CD8-positive, alpha-beta memory T cell (primary cell): ENCODE data around the gene CAPN3. TPM values are rescaled to one million over a fixed set of nuclear protein-coding genes. Genes with fewer than 3 reads are reported as not detected.

ENCODE experiments used
- CTCF ChIA-PET: fragments of 350-600 bp; sonication (Branson Sonifier 250); formaldehyde crosslinking; loops from one replicate; lab custom pipeline; 2021; ENCODE audit warnings: antibody characterized with exemption; lab: Charles Lee
- POLR2A ChIA-PET: fragments of 350-600 bp; sonication (Branson Sonifier 250); formaldehyde crosslinking; loops from one replicate; lab custom pipeline; 2021; ENCODE audit warnings: antibody characterized with exemption; lab: Charles Lee
- DNase-seq, 5 donors: peaks; one replicate each; pipeline versions ENCODE4 v3.0.0 to v3.0.0-alpha.2; 2020 to 2022; ENCODE audit warnings: mixed read lengths in 1 of 5
- H3K27ac ChIP-seq: one replicate; pipeline ENCODE4 v1.7.0; 2013; ENCODE audit warnings: low read depth, mild to moderate bottlenecking, low read length, moderate library complexity
- H3K27me3 ChIP-seq: 2 replicates; pipeline ENCODE4 v1.7.0; 2013; ENCODE audit warnings: low read length, mild to moderate bottlenecking; ENCODE audit not compliant: insufficient read depth, poor library complexity, severe bottlenecking
- H3K36me3 ChIP-seq: 2 replicates; pipeline ENCODE4 v1.7.0; 2013; ENCODE audit warnings: mild to moderate bottlenecking, low read length, moderate library complexity; ENCODE audit not compliant: insufficient read depth
- H3K4me1 ChIP-seq: 2 replicates; pipeline ENCODE4 v1.7.0; 2013; ENCODE audit warnings: mild to moderate bottlenecking, low read length, moderate library complexity; ENCODE audit not compliant: insufficient read depth
- H3K4me3 ChIP-seq: 2 replicates; pipeline ENCODE4 v1.7.0; 2013; ENCODE audit warnings: mild to moderate bottlenecking, low read length
- H3K9me3 ChIP-seq: 2 replicates; pipeline ENCODE4 v1.7.0; 2013; ENCODE audit warnings: mild to moderate bottlenecking, low read length
- H3K27ac Mint-ChIP-seq, 8 donors: one replicate each; pipeline ENCODE4 v1.8.0; 2020 to 2021; ENCODE audit warnings: mixed read lengths in 8 of 8, mild to moderate bottlenecking in 6 of 8, inconsistent platforms in 3 of 8, moderate library complexity in 3 of 8
- H3K27me3 Mint-ChIP-seq, 2 donors: one replicate each; pipeline ENCODE4 v1.8.0; 2020 to 2021; ENCODE audit warnings: mixed read lengths in 2 of 2, mild to moderate bottlenecking in 1 of 2, moderate library complexity in 1 of 2
- H3K36me3 Mint-ChIP-seq, 3 donors: one replicate each; pipeline ENCODE4 v1.8.0; 2020 to 2021; ENCODE audit warnings: mixed read lengths in 3 of 3, inconsistent platforms in 1 of 3, mild to moderate bottlenecking in 1 of 3
- H3K4me1 Mint-ChIP-seq, 3 donors: one replicate each; pipeline ENCODE4 v1.8.0; 2020 to 2021; ENCODE audit warnings: mixed read lengths in 3 of 3, inconsistent platforms in 1 of 3, mild to moderate bottlenecking in 1 of 3
- H3K4me3 Mint-ChIP-seq, 7 donors: one replicate each; pipeline ENCODE4 v1.8.0; 2020 to 2021; ENCODE audit warnings: mixed read lengths in 7 of 7, mild to moderate bottlenecking in 6 of 7, moderate library complexity in 4 of 7, inconsistent platforms in 2 of 7
- H3K9me3 Mint-ChIP-seq, 5 donors: one replicate each; pipeline ENCODE4 v1.8.0; 2020 to 2022; ENCODE audit warnings: mixed read lengths in 5 of 5, mild to moderate bottlenecking in 3 of 5, moderate library complexity in 2 of 5, inconsistent platforms in 1 of 5
- polyA plus RNA-seq: library from polyadenylated mRNA; unstranded; fragments of 300-500 nt; fragmentation: Illumina TruSeq; gene quantifications from one replicate; pipeline ENCODE4 v1.2.3, GENCODE V29; 2021
- total RNA-seq, 2 experiments: library from RNA; stranded (reverse); gene quantifications; one replicate each; pipeline ENCODE4 v1.2.3, GENCODE V29; 2021

Gene CAPN3
- total and polyA plus RNA-seq, 3 experiments from 2014 or later, result 1.1 to 4.3 (median 3.3) TPM

DNA sequence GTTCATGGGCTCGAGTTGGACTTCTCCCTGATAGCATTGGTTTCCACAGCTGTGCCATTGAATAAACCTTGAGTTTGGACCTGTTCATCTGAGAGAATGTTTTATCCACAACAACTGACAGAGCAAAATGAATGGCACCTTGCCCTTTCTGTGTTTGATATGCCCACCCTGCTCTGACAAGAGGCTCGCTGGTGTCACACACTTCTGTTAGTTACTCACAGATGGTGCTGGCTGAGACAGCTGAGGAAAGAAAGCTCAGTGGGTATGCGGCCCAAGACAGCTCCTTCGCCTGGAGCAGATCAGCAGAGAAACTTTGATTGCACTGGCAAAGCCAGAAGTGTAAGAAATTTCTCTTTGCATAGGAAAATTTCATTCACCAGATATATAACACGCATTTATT, 2.5 kb upstream of the CAPN3 start:
- Histone ChIP-seq H3K27ac (no peak overlapping the region), H3K27me3 (no peaks in the 10 kb centered on the region), H3K36me3 (peaks cover 4% of the 10 kb centered on the region), H3K9me3 (no peaks in the 10 kb centered on the region), H3K4me1 (no peaks in the 10 kb centered on the region), H3K4me3 (no peak overlapping the region)
- DNase-seq, result no peak
- H3K9me3 Mint-ChIP-seq, result no peaks in the 10 kb centered on the region
- POLR2A ChIA-PET, result no interaction called here
- CTCF ChIA-PET, result no interaction called here
- H3K27ac Mint-ChIP-seq, result no peak overlapping the region
- no peaks in the 10 kb centered on the region for H3K27me3 Mint-ChIP-seq
- H3K4me3 Mint-ChIP-seq, result no peak overlapping the region
- H3K36me3 Mint-ChIP-seq, result peaks cover 12 to 60% (median 16%) of the 10 kb centered on the region in 3 donors
- H3K4me1 Mint-ChIP-seq, result no peaks in the 10 kb centered on the region

GRCh38 chr15:42358141-42358540, 1.2 kb upstream of the CAPN3 start:
- peaks cover 4 to 52% (median 15%) of the 10 kb centered on the region in 3 donors for H3K36me3 Mint-ChIP-seq
- no peaks in the 10 kb centered on the region for H3K9me3 ChIP-seq
- H3K9me3 Mint-ChIP-seq, result no peaks in the 10 kb centered on the region
- DNase-seq, result no peak
- H3K4me1 ChIP-seq, result no peaks in the 10 kb centered on the region
- H3K27ac Mint-ChIP-seq, result no peak overlapping the region
- H3K4me3 ChIP-seq, result no peak overlapping the region
- H3K27ac ChIP-seq, result no peak overlapping the region
- H3K4me3 Mint-ChIP-seq, result no peak overlapping the region
- H3K36me3 ChIP-seq, result peaks cover 4% of the 10 kb centered on the region
- no peaks in the 10 kb centered on the region for H3K27me3 ChIP-seq
- ChIA-PET CTCF (no interaction called here), POLR2A (no interaction called here)
- H3K4me1 Mint-ChIP-seq, result no peaks in the 10 kb centered on the region
- no peaks in the 10 kb centered on the region for H3K27me3 Mint-ChIP-seq

DNA sequence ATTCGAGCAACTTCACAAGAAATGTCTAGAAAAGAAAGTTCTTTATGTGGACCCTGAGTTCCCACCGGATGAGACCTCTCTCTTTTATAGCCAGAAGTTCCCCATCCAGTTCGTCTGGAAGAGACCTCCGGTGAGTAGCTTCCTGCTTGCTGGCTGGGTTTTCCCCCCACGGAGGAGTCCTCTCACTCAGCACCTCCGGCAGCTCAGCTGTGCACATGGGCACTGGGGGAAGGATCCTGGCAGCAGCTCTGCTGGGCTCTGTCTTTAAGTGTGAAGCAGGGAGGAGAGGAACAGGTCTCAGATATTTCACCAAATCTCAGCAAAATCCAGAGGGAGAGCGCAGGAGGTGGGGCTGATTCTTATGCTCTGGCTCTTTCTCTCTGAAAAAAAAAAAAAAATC, 684 bp downstream of the CAPN3 start:
- Histone ChIP-seq H3K27ac (no peak overlapping the region), H3K4me3 (no peak overlapping the region), H3K9me3 (no peaks in the 10 kb centered on the region), H3K27me3 (no peaks in the 10 kb centered on the region), H3K4me1 (no peaks in the 10 kb centered on the region), H3K36me3 (peaks cover under 1% of the 10 kb centered on the region)
- Mint-ChIP-seq H3K4me1 (no peaks in the 10 kb centered on the region), H3K9me3 (no peaks in the 10 kb centered on the region), H3K27me3 (no peaks in the 10 kb centered on the region), H3K36me3 (peaks cover 0 to 35% (median 7%) of the 10 kb centered on the region in 3 donors), H3K4me3 (no peak overlapping the region), H3K27ac (no peak overlapping the region)
- CTCF ChIA-PET, result no interaction called here
- POLR2A ChIA-PET, result no interaction called here
- DNase-seq, result no peak

DNA sequence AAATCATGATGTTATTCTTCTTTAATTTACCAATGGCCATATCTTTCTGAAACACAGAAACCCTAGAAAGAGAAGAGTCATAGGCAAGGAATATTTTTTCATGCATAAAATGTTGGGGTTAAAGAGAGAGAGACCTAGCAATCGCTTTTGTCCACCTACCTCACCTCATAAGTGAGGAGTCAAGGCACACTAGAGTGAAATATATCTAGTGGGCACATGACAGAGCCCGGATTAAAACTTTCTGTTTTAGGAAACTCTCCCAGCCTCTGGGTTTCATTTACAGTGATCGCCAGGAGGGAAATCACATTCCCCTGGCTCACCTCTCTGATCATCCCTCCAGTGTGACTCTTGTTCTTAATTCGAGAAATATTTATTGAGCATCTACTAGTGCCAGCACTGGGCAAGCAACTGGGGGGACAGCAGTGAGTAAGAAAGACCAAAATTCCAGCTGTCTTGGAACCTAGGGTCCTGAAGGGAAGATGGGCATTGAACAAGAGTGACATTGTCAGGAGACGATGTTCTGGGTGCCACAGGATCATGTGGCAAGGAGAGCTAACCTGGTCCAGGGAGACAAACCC, 1.3 kb downstream of the CAPN3 start:
- H3K4me3 Mint-ChIP-seq, result no peak overlapping the region
- ChIA-PET POLR2A (no interaction called here), CTCF (no interaction called here)
- Histone ChIP-seq H3K4me3 (no peak overlapping the region), H3K36me3 (no peaks in the 10 kb centered on the region), H3K27ac (no peak overlapping the region), H3K4me1 (no peaks in the 10 kb centered on the region), H3K9me3 (no peaks in the 10 kb centered on the region), H3K27me3 (no peaks in the 10 kb centered on the region)
- no peak overlapping the region for H3K27ac Mint-ChIP-seq
- no peaks in the 10 kb centered on the region for H3K27me3 Mint-ChIP-seq
- no peak for DNase-seq
- no peaks in the 10 kb centered on the region for H3K9me3 Mint-ChIP-seq
- H3K36me3 Mint-ChIP-seq, result peaks cover 4 to 34% (median 7%) of the 10 kb centered on the region in 3 donors
- H3K4me1 Mint-ChIP-seq, result no peaks in the 10 kb centered on the region

- Mint-ChIP-seq H3K4me3 (no peak overlapping the region), H3K4me1 (no peaks in the 10 kb centered on the region), H3K9me3 (no peaks in the 10 kb centered on the region), H3K36me3 (peaks cover 4 to 19% (median 7%) of the 10 kb centered on the region in 3 donors), H3K27me3 (no peaks in the 10 kb centered on the region), H3K27ac (peak overlapping the region in 1 of 8 donors; percentile 6)
- Histone ChIP-seq H3K4me3 (no peak overlapping the region), H3K4me1 (no peaks in the 10 kb centered on the region), H3K27me3 (no peaks in the 10 kb centered on the region), H3K9me3 (no peaks in the 10 kb centered on the region), H3K27ac (no peak overlapping the region), H3K36me3 (no peaks in the 10 kb centered on the region)
- POLR2A ChIA-PET, result no interaction called here
- no peak for DNase-seq
- CTCF ChIA-PET, result no interaction called here
Measured at GRCh38 chr15:42363487-42363886, 4.2 kb downstream of the CAPN3 start.

- ChIA-PET CTCF (no interaction called here), POLR2A (no interaction called here)
- Mint-ChIP-seq H3K4me1 (no peaks in the 10 kb centered on the region), H3K27me3 (no peaks in the 10 kb centered on the region), H3K4me3 (no peak overlapping the region), H3K36me3 (peaks cover 4 to 17% (median 7%) of the 10 kb centered on the region in 3 donors), H3K27ac (no peak overlapping the region), H3K9me3 (no peaks in the 10 kb centered on the region)
- Histone ChIP-seq H3K36me3 (no peaks in the 10 kb centered on the region), H3K4me1 (no peaks in the 10 kb centered on the region), H3K27ac (no peak overlapping the region), H3K9me3 (no peaks in the 10 kb centered on the region), H3K27me3 (no peaks in the 10 kb centered on the region), H3K4me3 (no peak overlapping the region)
- DNase-seq, result no peak
Measured at GRCh38 chr15:42363942-42364341, 4.6 kb downstream of the CAPN3 start.

DNA sequence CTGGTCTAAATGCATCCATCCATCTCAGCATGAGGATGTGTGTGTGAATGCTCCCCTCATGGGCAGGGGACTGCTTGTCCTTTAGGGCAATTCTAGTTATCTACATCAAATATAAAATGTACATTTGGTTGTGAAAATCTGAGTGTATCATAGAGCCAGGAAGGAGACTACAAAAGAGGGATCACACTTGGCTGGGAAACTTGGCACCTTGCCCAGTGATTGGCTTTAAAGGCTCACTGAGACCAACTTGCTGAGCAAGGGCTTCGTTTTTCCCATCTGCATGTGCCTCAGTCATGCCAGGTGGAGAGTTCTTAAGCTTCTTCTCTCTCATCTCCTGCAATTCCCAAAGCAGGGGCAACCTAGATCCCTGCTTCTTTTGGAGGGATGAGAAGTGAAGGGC, 5.2 kb downstream of the CAPN3 start:
- CTCF ChIA-PET, result no interaction called here
- H3K4me3 Mint-ChIP-seq, result no peak overlapping the region
- H3K36me3 Mint-ChIP-seq, result peaks cover 4 to 13% (median 7%) of the 10 kb centered on the region in 3 donors

GRCh38 chr15:42365921-42366550, 6.7 kb downstream of the CAPN3 start:
- Histone ChIP-seq H3K4me1 (no peaks in the 10 kb centered on the region), H3K9me3 (no peaks in the 10 kb centered on the region), H3K27ac (no peak overlapping the region), H3K4me3 (no peak overlapping the region), H3K27me3 (no peaks in the 10 kb centered on the region), H3K36me3 (no peaks in the 10 kb centered on the region)
- Mint-ChIP-seq H3K4me1 (no peaks in the 10 kb centered on the region), H3K9me3 (no peaks in the 10 kb centered on the region), H3K27ac (peak overlapping the region in 1 of 8 donors; percentile 51), H3K36me3 (peaks cover 4 to 7% (median 5%) of the 10 kb centered on the region in 3 donors), H3K4me3 (no peak overlapping the region), H3K27me3 (no peaks in the 10 kb centered on the region)
- ChIA-PET POLR2A (no interaction called here), CTCF (interaction anchor here (1.1 kb wide), 1 partner anchor 22 kb away, joined by 3 read pairs; no protein-coding TSS in a partner anchor)
- DNase-seq, result no peak

More for the DNA sequence above, 5.2 kb downstream of the CAPN3 start:
- Histone ChIP-seq H3K9me3 (no peaks in the 10 kb centered on the region), H3K4me3 (no peak overlapping the region), H3K27ac (no peak overlapping the region), H3K27me3 (no peaks in the 10 kb centered on the region), H3K36me3 (no peaks in the 10 kb centered on the region), H3K4me1 (no peaks in the 10 kb centered on the region)
- Mint-ChIP-seq H3K9me3 (no peaks in the 10 kb centered on the region), H3K27ac (no peak overlapping the region), H3K27me3 (no peaks in the 10 kb centered on the region), H3K4me1 (no peaks in the 10 kb centered on the region)
- no peak for DNase-seq
- POLR2A ChIA-PET, result no interaction called here
